ENCODE measurements around the gene SERPINA10.
"Not testable (repeated sequence)": the region's sequence is repeated elsewhere in the genome, so short reads cannot be mapped to it uniquely, and the experiment has no call there.

SERPINA10 gene

DNA sequence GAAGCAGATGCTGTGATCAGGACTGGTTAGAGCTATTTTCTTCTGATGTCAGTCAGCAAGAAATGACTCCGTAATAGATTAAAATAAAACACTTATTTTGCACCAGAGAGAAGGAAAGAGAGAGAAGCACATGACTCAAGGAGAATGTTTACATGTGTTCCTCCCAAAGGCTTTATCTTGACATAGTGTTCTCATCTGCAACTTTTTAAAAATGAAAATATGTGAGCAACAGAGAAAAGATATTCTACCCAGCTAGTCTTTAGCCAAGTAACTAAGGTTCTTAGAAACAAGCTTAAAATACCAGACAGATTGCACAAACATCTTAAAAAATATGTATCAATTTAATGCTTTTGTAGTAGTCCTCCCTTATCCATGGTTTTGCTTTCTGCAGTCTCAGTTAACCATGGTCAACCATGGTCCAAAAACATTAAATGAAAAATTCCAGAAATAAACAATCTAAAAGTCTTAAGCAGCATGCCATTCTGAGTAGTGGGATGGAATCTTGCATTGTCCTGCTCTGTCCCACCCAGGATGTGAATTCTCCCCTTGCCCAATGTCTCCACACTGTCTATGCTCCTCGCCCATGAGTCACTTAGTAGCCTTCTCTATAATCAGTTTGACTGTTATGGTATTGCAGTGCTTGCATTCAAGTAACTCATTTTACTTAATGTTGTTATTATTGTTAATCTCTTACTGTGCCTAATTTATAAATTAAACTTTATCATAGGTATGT lies 9.9 kb downstream of the SERPINA10 start:
- no peak for DNase-seq

DNA sequence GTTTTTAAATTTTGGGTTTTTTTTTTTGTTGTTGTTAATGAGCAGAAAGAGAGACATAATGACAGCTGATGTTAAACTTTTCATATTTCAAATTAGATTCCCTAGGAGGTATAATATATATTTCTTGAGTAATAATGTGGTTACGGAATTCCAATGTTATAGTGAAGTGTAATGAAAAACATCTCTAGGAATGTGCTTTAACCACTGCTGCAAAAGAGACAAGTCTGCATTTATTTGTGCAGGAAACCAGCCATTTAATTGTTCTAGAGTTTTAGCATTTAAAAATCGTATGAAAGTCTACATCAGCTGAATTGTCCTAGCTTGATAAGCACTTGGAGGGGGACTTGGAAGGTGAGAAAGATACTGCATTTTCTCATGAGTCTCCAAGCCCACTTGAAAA lies 14.3 kb downstream of the SERPINA10 start:
- DNase-seq = no peak

DNA sequence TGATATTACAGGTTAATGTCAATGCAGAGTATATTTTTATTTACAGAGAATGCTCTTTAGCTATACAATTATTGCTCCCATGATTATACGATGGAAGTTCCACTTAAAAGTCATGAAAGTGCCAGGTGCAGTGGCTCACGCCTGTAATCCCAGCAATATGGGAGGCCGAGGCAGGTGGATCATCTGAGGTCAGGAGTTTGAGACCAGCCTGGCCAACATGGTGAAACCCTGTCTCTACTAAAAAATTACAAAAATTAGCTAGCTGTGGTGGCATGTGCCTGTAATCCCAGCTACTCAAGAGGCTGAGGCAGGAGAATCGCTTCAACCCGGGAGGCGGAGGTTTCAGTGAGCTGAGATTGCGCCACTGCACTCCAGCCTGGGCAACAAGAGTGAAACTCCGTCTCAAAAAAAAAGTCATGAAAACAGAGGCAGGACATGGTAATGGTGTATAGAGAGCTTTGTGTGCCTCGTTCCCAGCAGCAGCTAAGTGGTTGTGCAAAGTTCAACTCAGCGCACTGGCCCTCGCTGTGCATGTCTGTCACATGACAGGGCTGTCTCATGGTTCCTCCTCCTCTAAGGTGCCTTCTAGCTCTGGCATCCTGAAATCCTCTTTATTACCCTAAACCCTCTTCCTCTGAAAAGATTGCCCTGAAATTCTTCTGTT lies 16.0 kb downstream of the SERPINA10 start:
- DNase-seq = not testable (repeated sequence)

DNA sequence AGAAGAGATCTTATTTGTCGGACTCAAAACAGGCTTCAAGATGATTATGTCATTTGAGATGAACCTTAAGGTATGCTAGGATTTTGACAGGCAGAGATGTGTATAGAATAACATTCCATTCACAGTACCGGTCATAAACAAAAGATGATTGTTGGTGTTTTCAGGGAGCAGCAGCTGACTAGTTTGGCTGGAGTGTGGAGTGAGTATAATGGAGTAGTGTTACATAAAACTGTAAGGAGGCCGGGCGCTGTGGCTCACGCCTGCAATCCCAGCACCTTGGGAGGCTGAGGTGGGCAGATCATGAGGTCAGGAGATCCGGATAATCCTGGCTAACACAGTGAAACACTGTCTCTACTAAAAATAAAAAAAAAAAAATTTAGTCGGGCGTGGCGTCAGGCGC lies 23.9 kb downstream of the SERPINA10 start:
- DNase-seq = no peak

DNA sequence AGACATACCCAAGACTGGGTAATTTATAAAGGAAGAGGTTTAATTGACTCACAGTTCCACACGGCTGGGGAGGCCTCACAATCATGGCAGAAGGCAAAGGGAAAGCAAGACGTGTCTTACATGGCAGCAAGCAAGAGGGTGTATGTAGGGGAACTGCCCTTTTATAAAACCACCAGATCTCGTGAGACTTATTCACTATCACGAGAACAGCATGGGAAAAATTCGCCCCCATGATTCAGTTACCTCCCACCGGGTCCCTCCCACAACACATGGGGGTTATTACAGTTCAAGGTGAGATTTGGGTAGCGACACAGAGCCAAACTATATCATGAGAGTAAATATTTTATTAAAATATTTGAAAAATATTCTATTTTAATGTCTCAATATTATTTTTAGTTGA lies 24.5 kb downstream of the SERPINA10 start:
- DNase-seq = not testable (repeated sequence)

DNA sequence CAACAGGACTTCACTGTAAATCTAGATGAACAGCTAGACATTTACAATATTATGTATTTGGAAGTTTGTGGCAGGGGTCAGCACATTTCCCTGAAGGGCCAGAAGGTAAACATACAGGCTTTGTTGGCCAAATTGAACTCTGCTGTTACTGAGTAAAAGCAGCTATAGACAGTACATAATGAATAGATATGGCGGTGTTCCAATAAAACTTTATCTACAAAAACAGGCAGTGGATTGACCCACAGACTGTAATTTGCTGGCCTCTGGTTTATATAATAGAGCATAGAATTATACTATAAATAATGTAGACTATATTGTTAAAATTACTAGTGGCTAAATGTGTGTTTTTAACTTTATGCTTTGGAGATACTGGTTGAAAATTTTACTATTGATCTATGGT lies 25.7 kb downstream of the SERPINA10 start:
- DNase-seq = no peak

DNA sequence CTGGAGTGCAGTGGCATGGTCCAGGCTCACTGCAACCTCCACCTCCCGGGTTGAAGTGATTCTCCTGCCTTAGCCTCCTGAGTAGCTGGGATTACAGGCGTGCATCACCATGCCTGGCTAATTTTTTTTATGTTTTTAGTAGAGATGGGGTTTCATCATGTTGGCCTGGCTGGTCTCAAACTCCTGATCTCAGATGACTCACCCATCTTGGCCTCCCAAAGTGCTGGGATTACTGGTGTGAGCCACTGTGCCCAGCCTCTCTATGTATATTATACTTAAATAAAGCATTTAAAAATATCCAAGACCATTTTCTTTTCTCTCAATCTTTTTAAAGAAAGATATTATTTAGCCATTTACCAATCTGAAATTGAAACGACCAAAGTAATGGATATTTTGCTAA lies 28.9 kb downstream of the SERPINA10 start:
- DNase-seq = not testable (repeated sequence)

DNA sequence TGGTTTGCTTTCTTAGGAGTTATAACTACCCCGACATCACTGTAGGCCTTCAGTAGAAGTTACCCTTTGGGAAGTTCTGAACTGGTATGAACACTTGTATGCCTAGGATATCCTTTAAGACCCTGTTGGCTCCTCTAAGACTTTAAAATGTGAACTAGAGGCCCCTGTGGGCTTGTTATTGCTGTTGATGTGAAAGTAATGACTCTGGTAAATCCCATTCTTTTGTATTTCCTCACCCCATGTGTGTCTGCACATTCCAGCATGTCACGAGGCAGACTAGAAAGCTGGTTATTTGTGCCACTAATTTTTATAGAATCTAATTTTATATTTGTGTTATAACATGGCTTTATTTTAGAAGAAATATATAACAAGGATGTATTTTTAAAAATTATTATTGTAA lies 48.9 kb downstream of the SERPINA10 start:
- DNase-seq = no peak

DNA sequence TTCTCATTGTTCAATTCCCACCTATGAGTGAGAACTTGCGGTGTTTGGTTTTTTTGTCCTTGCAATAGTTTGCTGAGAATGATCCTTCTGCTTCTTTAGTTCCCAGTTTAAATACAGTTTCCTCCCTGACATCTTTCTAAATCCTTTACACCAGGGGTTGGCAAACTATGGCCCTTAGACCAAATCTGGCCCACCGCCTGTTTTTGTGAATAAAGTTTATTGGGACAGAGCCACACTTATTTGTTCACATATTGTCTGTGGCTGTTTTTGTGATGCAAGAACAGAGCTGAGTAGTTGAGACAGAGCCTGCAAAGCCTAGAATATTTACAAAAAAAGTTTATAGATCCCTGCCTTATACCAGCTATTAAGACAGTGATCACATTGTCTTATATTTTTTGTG lies 53.7 kb downstream of the SERPINA10 start:
- DNase-seq = no peak

DNA sequence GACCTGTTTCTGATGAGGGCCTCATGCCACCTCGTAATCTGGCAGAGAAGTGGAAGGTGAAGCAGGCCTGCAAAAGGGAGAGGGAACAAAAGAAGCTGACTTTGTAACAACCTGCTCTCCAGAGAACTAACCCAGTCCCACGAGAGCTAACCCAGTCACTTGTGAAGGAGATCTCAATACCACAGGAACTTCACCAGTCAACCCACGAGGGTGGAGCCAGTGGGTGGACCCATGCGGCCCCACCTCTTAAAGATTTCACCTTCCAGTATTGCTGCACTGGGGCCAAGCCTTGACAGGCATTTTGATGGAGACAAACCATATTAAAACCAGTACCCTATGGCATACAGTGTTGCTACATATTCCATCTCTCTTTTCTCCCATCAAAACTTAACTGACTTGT lies 55.1 kb downstream of the SERPINA10 start:
- no peak for DNase-seq

DNA sequence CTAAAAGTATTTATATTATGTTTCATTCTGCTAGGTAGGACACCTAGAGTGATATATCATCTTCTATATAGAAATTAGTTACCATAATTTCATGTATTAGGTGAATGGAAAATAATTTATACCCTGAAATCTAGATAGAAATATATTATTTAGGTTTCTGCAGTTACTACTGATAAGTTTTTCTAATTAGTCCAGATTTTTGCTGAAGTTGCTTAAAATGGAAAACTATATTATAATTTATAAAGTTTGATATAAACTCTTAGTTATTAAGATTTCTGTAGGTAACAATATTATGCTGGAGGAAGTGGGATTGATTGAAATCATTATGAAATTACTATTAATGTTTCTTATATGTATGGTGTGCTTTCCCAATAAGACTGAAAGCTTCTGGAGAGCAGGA lies 56.0 kb downstream of the SERPINA10 start:
- no peak for DNase-seq

Data from NCI-H187 (cell line).